GM12878 (cell line): Measurements from ENCODE around the gene PPARA.

Source experiments
- ATF7 ChIP-seq: fragments of 450-650 bp; IDR thresholded peaks from 2 replicates; pipeline ENCODE4 v1.6.1; 2016; ENCODE audit warnings: low read depth, mild to moderate bottlenecking
- CBX5 ChIP-seq: sonication (generic); IDR thresholded peaks from 2 replicates; pipeline ENCODE4 v1.6.1; 2016; ENCODE audit warnings: low read depth, moderate library complexity, mild to moderate bottlenecking, inconsistent platforms
- CEBPB ChIP-seq, 2 experiments: fragments of 150-350 bp in 1 of 2; IDR thresholded peaks; 2 replicates each; pipeline ENCODE4 v1.6.1; 2012 to 2014; ENCODE audit warnings: low read depth in 2 of 2, low read length in 2 of 2, borderline replicate concordance in 1 of 2, inconsistent platforms in 1 of 2
- CTCF ChIP-seq, 3 experiments: IDR thresholded peaks in 2 of 3; conservative IDR thresholded peaks in 1 of 3; 2 replicates each; pipeline ENCODE4 v1.5.1; 2011; ENCODE audit warnings: low read depth in 3 of 3, low read length in 3 of 3, mild to moderate bottlenecking in 3 of 3, control low read depth in 2 of 3, moderate library complexity in 2 of 3, inconsistent platforms in 1 of 3, mixed read lengths in 1 of 3; ENCODE audit not compliant: control insufficient read depth in 2 of 3, insufficient read depth in 1 of 3; ENCODE audit errors: extremely low read depth in 1 of 3
- E2F4 ChIP-seq: IDR thresholded peaks from 2 replicates; pipeline ENCODE4 v1.6.1; 2012; ENCODE audit warnings: low read depth, low read length, improper control_type of control experiment
- GABPA ChIP-seq: IDR thresholded peaks from 2 replicates; pipeline ENCODE4 v1.6.1; 2014; ENCODE audit warnings: antibody characterized with exemption, low read depth, mild to moderate bottlenecking, inconsistent platforms
- HCFC1 ChIP-seq: fragments of 150-350 bp; IDR thresholded peaks from 2 replicates; pipeline ENCODE4 v1.6.1; 2014; ENCODE audit warnings: low read length
- HDAC2 ChIP-seq: fragments of 200-600 bp; sonication (generic); IDR thresholded peaks from 2 replicates; pipeline ENCODE4 v1.6.1; 2017
- KDM1A ChIP-seq: fragments of 200-600 bp; sonication (generic); IDR thresholded peaks from 2 replicates; pipeline ENCODE4 v1.6.1; 2016; ENCODE audit warnings: borderline replicate concordance
- MTA3 ChIP-seq: IDR thresholded peaks from 2 replicates; pipeline ENCODE4 v1.6.1; 2012; ENCODE audit warnings: low read length, inconsistent platforms, borderline replicate concordance
- POLR2AphosphoS5 ChIP-seq: IDR thresholded peaks from 2 replicates; pipeline ENCODE4 v1.6.1; 2011; ENCODE audit warnings: mild to moderate bottlenecking, low read length, inconsistent platforms
- RELA ChIP-seq: fragments of 450-650 bp; IDR thresholded peaks from 2 replicates; pipeline ENCODE4 v1.8.0; 2014; ENCODE audit warnings: borderline replicate concordance; ENCODE audit not compliant: partially characterized antibody
- YY1 ChIP-seq: IDR thresholded peaks from 2 replicates; pipeline ENCODE4 v1.6.1; 2011; ENCODE audit warnings: low read depth, mild to moderate bottlenecking, low read length
- ZZZ3 ChIP-seq: IDR thresholded peaks from 2 replicates; pipeline ENCODE4 v1.6.1; 2011; ENCODE audit warnings: low read depth; ENCODE audit not compliant: control insufficient read depth, insufficient read length

- no peak for TF ChIP-seq CTCF (IDR thresholded peaks at IDR 0.05 in 2 of 3, conservative IDR thresholded peaks at IDR 0.05 in 1 of 3; ENCODE audit: control insufficient read depth in 2 of 3, extremely low read depth in 1 of 3, insufficient read depth in 1 of 3, low read depth in 3 of 3, low read length in 3 of 3)
- TF ChIP-seq HCFC1 = no peak
- TF ChIP-seq CBX5 = no peak
- TF ChIP-seq MTA3 = no peak
- TF ChIP-seq POLR2AphosphoS5 = no peak
- no peak for TF ChIP-seq GABPA
- no peak for TF ChIP-seq ATF7
- no peak for TF ChIP-seq KDM1A
- no peak for TF ChIP-seq ZZZ3
- no peak for TF ChIP-seq HDAC2
- no peak for TF ChIP-seq YY1
- no peak for TF ChIP-seq CEBPB (IDR thresholded peaks at IDR 0.05; ENCODE audit: borderline replicate concordance in 1 of 2, low read depth in 2 of 2, low read length in 2 of 2)
- no peak for TF ChIP-seq RELA
- TF ChIP-seq E2F4 = no peak
Measured at GRCh38 chr22:46137218-46137766, 13.0 kb upstream of the PPARA start.
